Activated naive CD4-positive, alpha-beta T cell treated with anti-CD3 and anti-CD28 coated beads for 36 hours (primary cell): ENCODE results near the gene MRPS18B. TPM values are rescaled to one million over a fixed set of nuclear protein-coding genes. Genes with fewer than 3 reads are reported as not detected.

Source experiments
- CTCF ChIA-PET: fragments of 350-600 bp; sonication (Branson Sonifier 250); formaldehyde crosslinking; loops from one replicate; lab custom pipeline; 2021; ENCODE audit warnings: antibody characterized with exemption; lab: Charles Lee
- DNase-seq: peaks from one replicate; pipeline ENCODE4 v3.0.0-alpha.2; 2020
- H3K27ac Mint-ChIP-seq: one replicate; pipeline ENCODE4 v1.8.0; 2021; ENCODE audit warnings: mild to moderate bottlenecking, mixed read lengths
- H3K27me3 Mint-ChIP-seq: one replicate; pipeline ENCODE4 v1.8.0; 2021; ENCODE audit warnings: low read depth, mixed read lengths
- H3K36me3 Mint-ChIP-seq: one replicate; pipeline ENCODE4 v1.8.0; 2021; ENCODE audit warnings: low read depth, mixed read lengths
- H3K4me1 Mint-ChIP-seq: one replicate; pipeline ENCODE4 v1.8.0; 2021; ENCODE audit warnings: low read depth, mixed read lengths
- H3K4me3 Mint-ChIP-seq: one replicate; pipeline ENCODE4 v1.8.0; 2021; ENCODE audit warnings: mild to moderate bottlenecking, moderate library complexity, mixed read lengths
- H3K9me3 Mint-ChIP-seq: one replicate; pipeline ENCODE4 v1.8.0; 2021; ENCODE audit warnings: mixed read lengths
- intact Hi-C: fragments of 100-400 bp; cut with micrococcal nuclease; formaldehyde crosslinking; loops from one replicate; pipeline ENCODE4 v1.15.1; 2023
- total RNA-seq, 2 experiments: library from RNA; stranded (reverse); gene quantifications; one replicate each; pipeline ENCODE4 v1.2.3, GENCODE V29; 2021

Gene MRPS18B
- total RNA-seq, 2 experiments from 2014 or later: 118 to 120 TPM

GRCh38 chr6:30615958-30616810 is 1.5 kb upstream of the MRPS18B start:
- H3K9me3 Mint-ChIP-seq: no peaks in the 10 kb centered on the region
- H3K4me3 Mint-ChIP-seq: peak overlapping the region; percentile 87
- peaks cover 45% of the 10 kb centered on the region for H3K4me1 Mint-ChIP-seq
- peak; percentile 27 for DNase-seq
- peaks cover 60% of the 10 kb centered on the region for H3K36me3 Mint-ChIP-seq
- CTCF ChIA-PET: interaction anchor here (0.6 to 3.6 kb wide), 3 partner anchors 24 to 115 kb away, joined by 3 to 22 read pairs (median 8); partner anchors contain the start of gene DHX16
- peak overlapping the region; percentile 95 for H3K27ac Mint-ChIP-seq
- H3K27me3 Mint-ChIP-seq: no peaks in the 10 kb centered on the region
- intact Hi-C loops: loop anchor here (1.0 to 10.0 kb wide), 7 partner anchors 45 to 926 kb away; partner anchors contain the start of genes ABCF1, DDX39B, FLOT1 and IER3

- peak; percentile 99 for DNase-seq
- peaks cover 62% of the 10 kb centered on the region for H3K36me3 Mint-ChIP-seq
- peaks cover 37% of the 10 kb centered on the region for H3K4me1 Mint-ChIP-seq
- intact Hi-C loops: loop anchor here (1.0 to 10.0 kb wide), 15 partner anchors 9 to 925 kb away; partner anchors contain the start of genes ATAT1, C6orf136, DDX39B and DHX16
- H3K27ac Mint-ChIP-seq: peak within 1 kb of the TSS; percentile 95
- no peaks in the 10 kb centered on the region for H3K27me3 Mint-ChIP-seq
- no peaks in the 10 kb centered on the region for H3K9me3 Mint-ChIP-seq
- CTCF ChIA-PET: interaction anchor here (1.4 to 1.6 kb wide), 4 partner anchors 20 to 114 kb away, joined by 4 to 7 read pairs (median 5); partner anchors contain the start of gene TUBB
- peak within 1 kb of the TSS; percentile 87 for H3K4me3 Mint-ChIP-seq
Measured at GRCh38 chr6:30616811-30617564, 652 bp upstream of the MRPS18B start, which contains the start of gene PPP1R10. TSS of gene PPP1R10 (minus strand) at chr6:30617243. CDS start at chr6:30609944, 7,299 bp downstream.

GRCh38 chr6:30618270-30618797 is 694 bp downstream of the MRPS18B start:
- Mint-ChIP-seq H3K36me3 (peaks cover 64% of the 10 kb centered on the region), H3K27me3 (no peaks in the 10 kb centered on the region), H3K27ac (peak overlapping the region; percentile 95), H3K4me3 (peak overlapping the region; percentile 87), H3K9me3 (no peaks in the 10 kb centered on the region), H3K4me1 (peaks cover 28% of the 10 kb centered on the region)
- intact Hi-C loops: loop anchor here (5.0 to 10.0 kb wide), 4 partner anchors 124 to 924 kb away; partner anchors contain the start of genes DDX39B, FLOT1, IER3 and POLR1H
- CTCF ChIA-PET: interaction anchor here (0.6 to 1.7 kb wide), 9 partner anchors 21 to 1876 kb away, joined by 3 to 7 read pairs (median 4); partner anchors contain the start of gene TUBB
- no peak for DNase-seq

GRCh38 chr6:30619561-30619960 is 1.9 kb downstream of the MRPS18B start:
- H3K4me1 Mint-ChIP-seq: peaks cover 19% of the 10 kb centered on the region
- CTCF ChIA-PET: interaction anchor here (0.6 to 1.7 kb wide), 2 partner anchors 53 to 103 kb away, joined by 3 to 6 read pairs; no protein-coding TSS in a partner anchor
- no peaks in the 10 kb centered on the region for H3K9me3 Mint-ChIP-seq
- H3K27ac Mint-ChIP-seq: peak overlapping the region; percentile 95
- H3K36me3 Mint-ChIP-seq: peaks cover 55% of the 10 kb centered on the region
- H3K4me3 Mint-ChIP-seq: peak overlapping the region; percentile 87
- DNase-seq: no peak
- intact Hi-C loops: loop anchor here (5.0 to 10.0 kb wide), 4 partner anchors 123 to 923 kb away; partner anchors contain the start of genes DDX39B, FLOT1, IER3 and POLR1H
- no peaks in the 10 kb centered on the region for H3K27me3 Mint-ChIP-seq

- H3K27ac Mint-ChIP-seq: no peak overlapping the region
- peaks cover 36% of the 10 kb centered on the region for H3K36me3 Mint-ChIP-seq
- intact Hi-C loops: no loop called here
- peaks cover 21% of the 10 kb centered on the region for H3K4me1 Mint-ChIP-seq
- no peaks in the 10 kb centered on the region for H3K27me3 Mint-ChIP-seq
- no peak for DNase-seq
- no peak overlapping the region for H3K4me3 Mint-ChIP-seq
- no peaks in the 10 kb centered on the region for H3K9me3 Mint-ChIP-seq
- CTCF ChIA-PET: interaction anchor here (0.8 to 1.6 kb wide), 3 partner anchors 31 to 105 kb away, joined by 3 read pairs; no protein-coding TSS in a partner anchor
Measured at GRCh38 chr6:30625511-30625910, 7.9 kb downstream of the MRPS18B start.

- Mint-ChIP-seq H3K36me3 (peaks cover 32% of the 10 kb centered on the region), H3K27me3 (no peaks in the 10 kb centered on the region)
- DNase-seq: peak; percentile 89
Measured at GRCh38 chr6:30626484-30627366, 9.1 kb downstream of the MRPS18B start, which contains the start of gene ATAT1. TSS of gene ATAT1 (plus strand) at chr6:30626874.

GRCh38 chr6:30635834-30636233 is 18.2 kb downstream of the MRPS18B start:
- H3K4me1 Mint-ChIP-seq: peaks cover 5% of the 10 kb centered on the region
- no peaks in the 10 kb centered on the region for H3K9me3 Mint-ChIP-seq
- H3K27ac Mint-ChIP-seq: no peak overlapping the region
- H3K36me3 Mint-ChIP-seq: peaks cover 21% of the 10 kb centered on the region
- no peak for DNase-seq
- intact Hi-C loops: no loop called here
- no peaks in the 10 kb centered on the region for H3K27me3 Mint-ChIP-seq
- no peak overlapping the region for H3K4me3 Mint-ChIP-seq
- CTCF ChIA-PET: interaction anchor here (0.5 to 1.0 kb wide), 2 partner anchors 37 to 48 kb away, joined by 3 read pairs; partner anchors contain the start of gene DHX16

More at GRCh38 chr6:30626484-30627366, 9.1 kb downstream of the MRPS18B start, which contains the start of gene ATAT1:
- Mint-ChIP-seq H3K4me1 (peaks cover 21% of the 10 kb centered on the region), H3K9me3 (no peaks in the 10 kb centered on the region), H3K4me3 (peak within 1 kb of the TSS; percentile 96), H3K27ac (peak within 1 kb of the TSS; percentile 93)
- CTCF ChIA-PET: interaction anchor here (0.8 to 1.6 kb wide), 3 partner anchors 33 to 104 kb away, joined by 3 read pairs; no protein-coding TSS in a partner anchor
- intact Hi-C loops: loop anchor here (1.0 to 2.0 kb wide), 3 partner anchors 9 to 47 kb away; partner anchors contain the start of genes C6orf136, DHX16, MRPS18B and PPP1R10

GRCh38 chr6:30640481-30640880 is 22.8 kb downstream of the MRPS18B start:
- H3K36me3 Mint-ChIP-seq: peaks cover 11% of the 10 kb centered on the region
- intact Hi-C loops: no loop called here
- DNase-seq: no peak
- no peaks in the 10 kb centered on the region for H3K27me3 Mint-ChIP-seq
- CTCF ChIA-PET: interaction anchor here (0.5 to 1.6 kb wide), 6 partner anchors 10 to 266 kb away, joined by 3 to 4 read pairs (median 3); partner anchors contain the start of gene GNL1
- peaks cover 14% of the 10 kb centered on the region for H3K4me1 Mint-ChIP-seq
- H3K4me3 Mint-ChIP-seq: no peak overlapping the region
- H3K9me3 Mint-ChIP-seq: no peaks in the 10 kb centered on the region
- no peak overlapping the region for H3K27ac Mint-ChIP-seq

GRCh38 chr6:30641048-30641447 is 23.4 kb downstream of the MRPS18B start:
- Mint-ChIP-seq H3K27me3 (no peaks in the 10 kb centered on the region), H3K4me3 (no peak overlapping the region), H3K27ac (peak overlapping the region; percentile 8), H3K4me1 (peaks cover 18% of the 10 kb centered on the region), H3K36me3 (peaks cover 11% of the 10 kb centered on the region), H3K9me3 (no peaks in the 10 kb centered on the region)
- intact Hi-C loops: no loop called here
- CTCF ChIA-PET: interaction anchor here (0.5 to 1.6 kb wide), 8 partner anchors 10 to 274 kb away, joined by 3 to 4 read pairs (median 3); partner anchors contain the start of gene GNL1
- DNase-seq: no peak

GRCh38 chr6:30643656-30644055 is 26.0 kb downstream of the MRPS18B start:
- Mint-ChIP-seq H3K9me3 (no peaks in the 10 kb centered on the region), H3K27ac (no peak overlapping the region), H3K36me3 (peaks cover 8% of the 10 kb centered on the region), H3K4me1 (peaks cover 28% of the 10 kb centered on the region), H3K4me3 (no peak overlapping the region), H3K27me3 (no peaks in the 10 kb centered on the region)
- CTCF ChIA-PET: interaction anchor here (0.6 kb wide), 2 partner anchors 405 to 424 kb away, joined by 3 read pairs; no protein-coding TSS in a partner anchor
- DNase-seq: no peak
- intact Hi-C loops: no loop called here
